Measurements from ENCODE around the gene PSD2. TPM values are rescaled to one million over a fixed set of nuclear protein-coding genes. Genes with fewer than 3 reads are reported as not detected.

The PSD2 gene
- total and polyA plus RNA-seq, 2 experiments from 2014 or later = 0.08 to 0.10 TPM

GRCh38 chr5:139862313-139862712 is 66.7 kb downstream of the PSD2 start:
- H3K4me1 ChIP-seq (ENCODE audit: insufficient read depth) = 0 out of 2 replicates have a peak, but pooled peaks cover 4% of the 10 kb centered on the region
- H3K4me2 ChIP-seq = no peak overlapping the region
- H3K27ac ChIP-seq (ENCODE audit: low read depth) = no peak overlapping the region
- H3F3A ChIP-seq (replicated peaks; ENCODE audit: low read depth) = no peaks in the 10 kb centered on the region
- H3K4me1 Mint-ChIP-seq = peaks cover 9% of the 10 kb centered on the region; the same call in 2 of the 3 replicates
- H2AFZ ChIP-seq = no peak overlapping the region
- H3K9me2 ChIP-seq (ENCODE audit: insufficient read depth) = no peaks in the 10 kb centered on the region
- DNase-seq (ENCODE audit: low spot score) (no peak), ATAC-seq (no peak)
- peaks cover 8% of the 10 kb centered on the region for H3K27me3 Mint-ChIP-seq (ENCODE audit: insufficient read depth, low read depth, poor library complexity)
- no peaks in the 10 kb centered on the region for H3K36me3 Mint-ChIP-seq (ENCODE audit: low read depth)
- no peaks in the 10 kb centered on the region; the same call in 1 of the 2 replicates for H3K27me3 ChIP-seq (ENCODE audit: insufficient read depth)
- no peaks in the 10 kb centered on the region for H4K20me1 ChIP-seq (replicated peaks; ENCODE audit: insufficient read depth)
- H3K9me3 Mint-ChIP-seq = no peaks in the 10 kb centered on the region
- H3K36me3 ChIP-seq (ENCODE audit: insufficient read depth) = no peaks in the 10 kb centered on the region
- no peak overlapping the region for H3K4me3 ChIP-seq
- TF ChIP-seq ETS1 (IDR thresholded peaks at IDR 0.05) = no peak
- no peak for TF ChIP-seq CREB1 (CRISPR knock-in tag; IDR thresholded peaks at IDR 0.05; ENCODE audit: low read depth)
- TF ChIP-seq POLR2AphosphoS5 (IDR thresholded peaks at IDR 0.05; ENCODE audit: low read depth) = no peak
- TF ChIP-seq ZNF462 (CRISPR knock-in tag; IDR thresholded peaks at IDR 0.05) = no peak
- TF ChIP-seq STAT1 (IDR thresholded peaks at IDR 0.05; ENCODE audit: unreplicated experiment) = no peak
- TF ChIP-seq NANOG (IDR thresholded peaks at IDR 0.05; ENCODE audit: borderline replicate concordance) = no peak
- no peak for TF ChIP-seq CTCF (conservative IDR thresholded peaks at IDR 0.05; ENCODE audit: low read depth in 2 of 2)
- no peaks in the 10 kb centered on the region for H3K79me2 ChIP-seq (replicated peaks; ENCODE audit: insufficient read depth)
- no peak overlapping the region for H3K27ac Mint-ChIP-seq
- no peak overlapping the region for H3K4me3 Mint-ChIP-seq
